Measurements from ENCODE around the gene RESF1. TPM values are rescaled to one million over a fixed set of nuclear protein-coding genes. Genes with fewer than 3 reads are reported as not detected.

RESF1 gene, protein sequence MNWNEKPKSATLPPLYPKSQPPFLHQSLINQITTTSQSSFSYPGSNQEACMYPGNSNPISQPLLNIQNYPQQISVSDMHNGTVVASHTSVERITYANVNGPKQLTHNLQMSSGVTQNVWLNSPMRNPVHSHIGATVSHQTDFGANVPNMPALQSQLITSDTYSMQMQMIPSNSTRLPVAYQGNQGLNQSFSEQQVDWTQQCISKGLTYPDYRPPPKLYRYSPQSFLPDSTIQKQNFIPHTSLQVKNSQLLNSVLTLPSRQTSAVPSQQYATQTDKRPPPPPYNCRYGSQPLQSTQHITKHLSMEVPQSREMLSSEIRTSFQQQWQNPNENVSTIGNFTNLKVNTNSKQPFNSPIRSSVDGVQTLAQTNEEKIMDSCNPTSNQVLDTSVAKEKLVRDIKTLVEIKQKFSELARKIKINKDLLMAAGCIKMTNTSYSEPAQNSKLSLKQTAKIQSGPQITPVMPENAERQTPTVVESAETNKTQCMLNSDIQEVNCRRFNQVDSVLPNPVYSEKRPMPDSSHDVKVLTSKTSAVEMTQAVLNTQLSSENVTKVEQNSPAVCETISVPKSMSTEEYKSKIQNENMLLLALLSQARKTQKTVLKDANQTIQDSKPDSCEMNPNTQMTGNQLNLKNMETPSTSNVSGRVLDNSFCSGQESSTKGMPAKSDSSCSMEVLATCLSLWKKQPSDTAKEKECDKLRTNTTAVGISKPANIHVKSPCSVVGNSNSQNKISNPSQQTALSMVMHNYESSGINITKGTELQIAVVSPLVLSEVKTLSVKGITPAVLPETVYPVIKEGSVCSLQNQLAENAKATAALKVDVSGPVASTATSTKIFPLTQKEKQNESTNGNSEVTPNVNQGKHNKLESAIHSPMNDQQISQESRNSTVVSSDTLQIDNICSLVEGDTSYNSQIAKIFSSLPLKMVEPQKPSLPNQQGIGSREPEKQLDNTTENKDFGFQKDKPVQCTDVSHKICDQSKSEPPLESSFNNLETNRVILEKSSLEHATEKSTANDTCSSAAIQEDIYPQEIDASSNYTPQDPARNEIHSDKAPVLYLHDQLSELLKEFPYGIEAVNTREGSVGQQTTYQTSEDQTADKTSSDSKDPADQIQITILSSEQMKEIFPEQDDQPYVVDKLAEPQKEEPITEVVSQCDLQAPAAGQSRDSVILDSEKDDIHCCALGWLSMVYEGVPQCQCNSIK (N-terminal part only)
- total RNA-seq, result 10 to 100 TPM; 15.0 to 36.3 (median 19.3) TPM
- polyA plus RNA-seq, result 10 to 100 TPM in 1 of 2 donors, 1 to 10 TPM in 1; 8.8 to 71.5 TPM
- long read RNA-seq, donor 1, full-length matches to known transcripts, result 3 of 22 reads
- long read RNA-seq, donor 1, partial matches to known transcripts, result 17 of 22 reads
- long read RNA-seq, donor 1, other reads (novel, unspliced or antisense), result 2 of 22 reads
- long read RNA-seq, donor 2, full-length matches to known transcripts, result 3 of 17 reads
- long read RNA-seq, donor 2, partial matches to known transcripts, result 10 of 17 reads
- long read RNA-seq, donor 2, other reads (novel, unspliced or antisense), result 4 of 17 reads
- long read RNA-seq, donor 3, partial matches to known transcripts, result 21 of 22 reads
- long read RNA-seq, donor 3, other reads (novel, unspliced or antisense), result 1 of 22 reads

DNA sequence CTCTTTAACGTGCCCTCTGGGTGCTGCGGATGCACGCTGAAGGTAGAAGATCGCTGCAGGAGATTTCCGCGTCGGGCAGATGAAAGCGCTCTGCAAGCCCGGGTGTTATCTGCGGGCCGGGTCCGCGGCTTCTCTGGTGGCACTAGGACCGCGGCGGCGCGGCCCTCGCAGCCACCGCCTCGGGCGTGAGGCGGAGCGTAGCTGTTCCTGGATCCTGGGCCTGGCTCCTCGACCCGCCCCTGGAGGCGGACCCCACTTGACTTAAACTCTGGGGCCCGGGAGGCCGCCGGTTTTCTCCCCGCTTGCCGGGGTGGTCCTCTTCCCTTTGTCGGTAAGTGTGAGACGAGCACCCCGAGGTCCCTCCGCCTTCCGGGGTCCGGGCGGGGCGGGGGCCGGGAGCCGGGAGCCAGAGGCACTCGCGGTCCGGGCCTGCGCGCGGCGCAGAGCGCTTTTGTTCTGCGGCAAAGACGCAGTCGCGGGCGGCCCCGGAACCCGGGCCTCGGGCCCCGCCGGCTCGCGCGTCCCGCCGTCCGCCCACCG lies at the start of gene RESF1:
RESF1 (plus strand) TSS at position 255 of the 540 bp plus-strand sequence. CDS start 21,541 bp downstream, outside the sequence.
- H3K27ac ChIP-seq, result peak within 1 kb of the TSS; percentile 84 to 99 (median 96)
- WGBS, 2 donors, result 0% methylated on average over 66 to 67 of the region's 67 CpGs
- peaks cover 0 to 1% (median 0%) of the 10 kb centered on the region in 11 donors for H3K9me3 ChIP-seq
- peaks cover 3 to 46% (median 38%) of the 10 kb centered on the region in 9 donors for H3K4me1 ChIP-seq
- intact Hi-C loops (cut with DNase I), result loop anchor here in 6 of 10 donors (2.0 to 10.0 kb wide), 11 partner anchors 62 to 304 kb away; partner anchors contain the start of genes AMN1 (in 2 of the 6) and ETFBKMT (in 2 of the 6)
- no peaks in the 10 kb centered on the region for H3K27me3 ChIP-seq
- H3K4me3 ChIP-seq, result peak within 1 kb of the TSS; percentile 47 to 86 (median 72)
- TF ChIP-seq, protein P1, sequence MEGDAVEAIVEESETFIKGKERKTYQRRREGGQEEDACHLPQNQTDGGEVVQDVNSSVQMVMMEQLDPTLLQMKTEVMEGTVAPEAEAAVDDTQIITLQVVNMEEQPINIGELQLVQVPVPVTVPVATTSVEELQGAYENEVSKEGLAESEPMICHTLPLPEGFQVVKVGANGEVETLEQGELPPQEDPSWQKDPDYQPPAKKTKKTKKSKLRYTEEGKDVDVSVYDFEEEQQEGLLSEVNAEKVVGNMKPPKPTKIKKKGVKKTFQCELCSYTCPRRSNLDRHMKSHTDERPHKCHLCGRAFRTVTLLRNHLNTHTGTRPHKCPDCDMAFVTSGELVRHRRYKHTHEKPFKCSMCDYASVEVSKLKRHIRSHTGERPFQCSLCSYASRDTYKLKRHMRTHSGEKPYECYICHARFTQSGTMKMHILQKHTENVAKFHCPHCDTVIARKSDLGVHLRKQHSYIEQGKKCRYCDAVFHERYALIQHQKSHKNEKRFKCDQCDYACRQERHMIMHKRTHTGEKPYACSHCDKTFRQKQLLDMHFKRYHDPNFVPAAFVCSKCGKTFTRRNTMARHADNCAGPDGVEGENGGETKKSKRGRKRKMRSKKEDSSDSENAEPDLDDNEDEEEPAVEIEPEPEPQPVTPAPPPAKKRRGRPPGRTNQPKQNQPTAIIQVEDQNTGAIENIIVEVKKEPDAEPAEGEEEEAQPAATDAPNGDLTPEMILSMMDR (IDR thresholded peaks at IDR 0.05), result no peak
- peak; percentile 98 to 99 (median 98) for ATAC-seq
- H3K36me3 ChIP-seq, result peaks cover 0 to 35% (median 0%) of the 10 kb centered on the region in 9 donors
- DNase-seq, result peak; percentile 89

DNA sequence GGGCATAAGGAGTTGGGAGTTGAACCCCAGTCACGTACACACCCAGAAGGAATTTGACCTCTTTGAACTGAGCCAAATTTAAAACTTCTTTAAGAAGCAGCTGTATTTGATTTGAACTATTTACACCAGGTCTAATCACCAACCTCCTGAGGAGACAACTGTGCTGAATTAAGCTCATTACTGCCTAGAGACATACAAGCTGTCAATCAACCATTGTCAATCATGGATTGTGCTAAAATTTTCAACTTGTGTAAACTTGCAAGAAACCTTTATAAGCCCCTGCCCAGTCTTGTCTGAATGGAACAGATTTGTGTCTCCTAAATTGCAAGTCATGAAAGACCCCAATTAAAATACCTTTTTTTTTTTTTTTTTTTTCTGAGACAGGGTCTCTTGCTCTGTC lies 44.3 kb upstream of the RESF1 start:
- DNase-seq, result no peak
- Histone ChIP-seq H3K27me3 (no peaks in the 10 kb centered on the region), H3K4me1 (no peaks in the 10 kb centered on the region), H3K36me3 (peaks cover 0 to 3% (median 0%) of the 10 kb centered on the region in 9 donors), H3K9me3 (peaks cover 0 to 26% (median 10%) of the 10 kb centered on the region in 11 donors), H3K4me3 (no peak overlapping the region), H3K27ac (no peak overlapping the region)
- no peak for ATAC-seq
- intact Hi-C loops (cut with DNase I), result no loop called here
- WGBS, 2 donors, result 51 to 59% methylated on average over 1 of the region's 1 CpG
- TF ChIP-seq, protein P1 (IDR thresholded peaks at IDR 0.05), result no peak

DNA sequence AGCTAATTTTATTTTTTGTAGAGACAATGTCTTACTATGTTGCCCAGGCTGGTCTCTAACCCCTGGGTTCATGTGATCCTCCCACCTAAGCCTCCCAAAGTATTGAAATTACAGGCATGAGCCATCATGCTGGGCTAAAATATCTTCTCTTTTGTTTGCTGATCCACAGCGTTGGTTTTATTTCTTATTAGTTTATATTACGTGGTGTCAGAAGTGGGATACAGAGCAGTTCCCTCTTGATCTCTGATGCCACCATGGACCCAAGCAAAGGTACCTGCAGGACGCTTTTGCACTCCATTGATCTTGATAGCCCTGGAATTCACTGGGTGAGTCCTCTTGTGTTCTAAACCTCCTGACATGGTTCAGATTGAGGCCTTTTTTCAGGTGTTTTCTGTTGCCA lies 43.8 kb upstream of the RESF1 start:
- Histone ChIP-seq H3K36me3 (peaks cover 0 to 3% (median 0%) of the 10 kb centered on the region in 9 donors), H3K27ac (no peak overlapping the region), H3K9me3 (peaks cover 0 to 26% (median 10%) of the 10 kb centered on the region in 11 donors), H3K27me3 (no peaks in the 10 kb centered on the region), H3K4me3 (no peak overlapping the region), H3K4me1 (no peaks in the 10 kb centered on the region)
- intact Hi-C loops (cut with DNase I), result no loop called here
- ATAC-seq, result no peak
- 93 to 97% methylated on average over 3 of the region's 3 CpGs for WGBS, 2 donors
- DNase-seq, result no peak
- TF ChIP-seq, protein P1 (IDR thresholded peaks at IDR 0.05), result no peak
